Measurements from ENCODE around the gene FAM107A. TPM values are rescaled to one million over a fixed set of nuclear protein-coding genes. Genes with fewer than 3 reads are reported as not detected.

The FAM107A gene
- total and polyA plus RNA-seq, 11 donors, result 24.6 to 144 (median 47.9) TPM

DNA sequence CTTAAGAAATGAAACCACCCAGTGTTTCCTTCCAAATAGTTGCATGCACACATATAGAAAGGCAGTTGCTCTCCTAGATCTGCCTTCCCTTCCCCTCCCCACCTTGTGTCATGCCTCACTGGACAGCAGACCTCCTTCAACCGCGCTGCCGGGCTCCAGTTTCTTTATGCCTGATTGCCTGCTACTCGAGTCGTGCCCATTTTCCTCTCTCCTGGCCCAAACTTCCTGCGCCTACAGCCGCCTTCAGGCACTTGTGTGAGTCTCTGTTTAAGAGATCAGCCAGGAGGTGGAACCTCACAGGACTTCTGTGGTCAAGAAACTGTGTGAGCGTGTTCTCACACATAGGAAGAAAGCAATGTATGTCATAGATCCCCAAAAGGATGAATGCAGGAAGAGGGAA, 8.8 kb upstream of the FAM107A start:
- 48 to 63% (median 52%) methylated on average over 8 of the region's 8 CpGs for WGBS, 4 donors
- Histone ChIP-seq H3K27ac (peak overlapping the region; percentile 60 to 89 (median 84)), H3K9me3 (no peaks in the 10 kb centered on the region), H3K27me3 (peaks cover 0 to 18% (median 5%) of the 10 kb centered on the region in 9 donors), H3K36me3 (no peaks in the 10 kb centered on the region), H3K4me1 (peaks cover 0 to 35% (median 14%) of the 10 kb centered on the region in 12 donors), H3K4me3 (peak overlapping the region in 9 of 12 donors; percentile 51 to 68 (median 59))
- intact Hi-C loops (cut with DNase I), result loop anchor here in 7 of 10 donors (1.0 to 5.0 kb wide), 2 partner anchors 9 to 41 kb away; partner anchors contain the start of gene FAM107A (in 1 of the 7)
- ATAC-seq (no peak), DNase-seq (no peak)
- TF ChIP-seq, protein P1, sequence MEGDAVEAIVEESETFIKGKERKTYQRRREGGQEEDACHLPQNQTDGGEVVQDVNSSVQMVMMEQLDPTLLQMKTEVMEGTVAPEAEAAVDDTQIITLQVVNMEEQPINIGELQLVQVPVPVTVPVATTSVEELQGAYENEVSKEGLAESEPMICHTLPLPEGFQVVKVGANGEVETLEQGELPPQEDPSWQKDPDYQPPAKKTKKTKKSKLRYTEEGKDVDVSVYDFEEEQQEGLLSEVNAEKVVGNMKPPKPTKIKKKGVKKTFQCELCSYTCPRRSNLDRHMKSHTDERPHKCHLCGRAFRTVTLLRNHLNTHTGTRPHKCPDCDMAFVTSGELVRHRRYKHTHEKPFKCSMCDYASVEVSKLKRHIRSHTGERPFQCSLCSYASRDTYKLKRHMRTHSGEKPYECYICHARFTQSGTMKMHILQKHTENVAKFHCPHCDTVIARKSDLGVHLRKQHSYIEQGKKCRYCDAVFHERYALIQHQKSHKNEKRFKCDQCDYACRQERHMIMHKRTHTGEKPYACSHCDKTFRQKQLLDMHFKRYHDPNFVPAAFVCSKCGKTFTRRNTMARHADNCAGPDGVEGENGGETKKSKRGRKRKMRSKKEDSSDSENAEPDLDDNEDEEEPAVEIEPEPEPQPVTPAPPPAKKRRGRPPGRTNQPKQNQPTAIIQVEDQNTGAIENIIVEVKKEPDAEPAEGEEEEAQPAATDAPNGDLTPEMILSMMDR (IDR thresholded peaks at IDR 0.05), result no peak
- TF ChIP-seq POLR2A (IDR thresholded peaks at IDR 0.05), result no peak

DNA sequence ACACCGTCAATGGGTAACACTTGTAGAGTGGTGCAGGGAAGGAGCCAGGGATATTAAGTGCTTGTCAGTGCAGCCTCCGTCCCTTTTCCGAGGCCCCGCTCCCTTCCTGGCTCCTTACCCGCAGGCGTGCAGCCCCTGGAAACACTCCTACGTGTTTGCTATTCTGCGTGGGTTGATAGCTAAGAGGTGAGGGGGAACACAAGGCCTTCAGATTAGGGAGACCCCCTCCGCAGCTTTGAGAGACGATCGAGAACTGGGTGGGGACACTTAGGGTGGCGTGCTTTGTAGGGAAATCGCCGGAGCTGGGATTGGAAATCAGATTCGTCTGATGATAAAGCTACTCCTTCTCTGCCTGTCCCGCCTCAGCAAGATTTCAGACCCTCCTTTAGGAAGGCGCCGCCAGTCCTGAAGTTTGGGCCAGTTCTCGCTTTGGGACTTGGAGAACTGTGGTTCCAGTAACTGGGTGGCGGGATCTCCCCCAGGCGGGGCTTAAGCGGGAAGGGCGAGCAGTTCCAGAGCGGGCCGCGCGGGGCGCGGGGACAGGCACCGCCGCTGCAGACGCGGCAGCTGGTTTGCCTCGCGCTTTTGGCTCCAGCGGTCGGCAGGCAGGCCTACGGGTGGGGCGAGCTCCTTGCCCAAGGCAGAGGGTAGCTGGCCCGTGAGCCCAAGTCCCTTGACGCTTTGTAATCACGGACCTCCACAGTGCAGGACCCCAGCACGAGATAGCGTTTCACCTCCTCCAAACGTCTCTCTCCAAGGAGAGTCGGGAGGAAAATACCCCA, 8.0 kb upstream of the FAM107A start:
- DNase-seq (peak; percentile 81 to 92 (median 89)), ATAC-seq (peak; percentile 92 to 95 (median 94))
- intact Hi-C loops (cut with DNase I), result loop anchor here in 7 of 10 donors (1.0 to 5.0 kb wide), 2 partner anchors 8 to 42 kb away; partner anchors contain the start of gene FAM107A (in 1 of the 7)
- 4 to 10% (median 4%) methylated on average over 29 to 46 of the region's 46 CpGs for WGBS, 4 donors
- Histone ChIP-seq H3K4me1 (peaks cover 0 to 37% (median 14%) of the 10 kb centered on the region in 12 donors), H3K27ac (peak overlapping the region; percentile 69 to 89 (median 84)), H3K27me3 (peaks cover 0 to 18% (median 5%) of the 10 kb centered on the region in 9 donors), H3K4me3 (peak overlapping the region; percentile 24 to 68 (median 54)), H3K9me3 (no peaks in the 10 kb centered on the region), H3K36me3 (no peaks in the 10 kb centered on the region)
- TF ChIP-seq POLR2A (IDR thresholded peaks at IDR 0.05), result peak in 1 of 2 donors; percentile 45
- TF ChIP-seq, protein P1 (IDR thresholded peaks at IDR 0.05), result peak; percentile 57 to 92 (median 82)

DNA sequence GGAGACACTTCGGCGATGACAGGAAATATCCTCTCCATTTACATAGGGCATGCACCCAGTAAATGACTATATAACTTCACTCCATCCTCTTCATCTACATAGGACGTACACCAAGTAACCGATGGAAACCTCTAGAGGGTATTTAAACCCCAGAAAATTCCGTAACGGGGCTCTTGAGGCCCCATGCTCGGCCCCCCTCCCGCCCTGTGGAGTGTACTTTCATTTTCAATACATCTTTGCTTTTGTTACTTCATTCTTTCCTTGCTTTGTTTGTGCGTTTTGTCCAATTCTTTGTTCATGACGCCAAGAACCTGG, 7.5 kb upstream of the FAM107A start:
- no peaks in the 10 kb centered on the region for H3K36me3 ChIP-seq
- H3K4me3 ChIP-seq, result peak overlapping the region; percentile 24 to 68 (median 54)
- no peak for TF ChIP-seq POLR2A (IDR thresholded peaks at IDR 0.05)
- TF ChIP-seq, protein P1 (IDR thresholded peaks at IDR 0.05), result no peak
- DNase-seq (no peak), ATAC-seq (no peak)
- intact Hi-C loops (cut with DNase I), result loop anchor here in 7 of 10 donors (1.0 to 5.0 kb wide), 2 partner anchors 7 to 43 kb away; partner anchors contain the start of gene FAM107A (in 1 of the 7)
- H3K9me3 ChIP-seq, result no peaks in the 10 kb centered on the region
- whole genome bisulfite sequencing, 4 donors, result 33 to 46% (median 42%) methylated on average over 10 of the region's 10 CpGs
- H3K27ac ChIP-seq, result peak overlapping the region; percentile 69 to 89 (median 84)
- peaks cover 0 to 18% (median 5%) of the 10 kb centered on the region in 9 donors for H3K27me3 ChIP-seq
- peaks cover 0 to 37% (median 14%) of the 10 kb centered on the region in 12 donors for H3K4me1 ChIP-seq
